ENCODE measurements around the gene PSAP.

DNA sequence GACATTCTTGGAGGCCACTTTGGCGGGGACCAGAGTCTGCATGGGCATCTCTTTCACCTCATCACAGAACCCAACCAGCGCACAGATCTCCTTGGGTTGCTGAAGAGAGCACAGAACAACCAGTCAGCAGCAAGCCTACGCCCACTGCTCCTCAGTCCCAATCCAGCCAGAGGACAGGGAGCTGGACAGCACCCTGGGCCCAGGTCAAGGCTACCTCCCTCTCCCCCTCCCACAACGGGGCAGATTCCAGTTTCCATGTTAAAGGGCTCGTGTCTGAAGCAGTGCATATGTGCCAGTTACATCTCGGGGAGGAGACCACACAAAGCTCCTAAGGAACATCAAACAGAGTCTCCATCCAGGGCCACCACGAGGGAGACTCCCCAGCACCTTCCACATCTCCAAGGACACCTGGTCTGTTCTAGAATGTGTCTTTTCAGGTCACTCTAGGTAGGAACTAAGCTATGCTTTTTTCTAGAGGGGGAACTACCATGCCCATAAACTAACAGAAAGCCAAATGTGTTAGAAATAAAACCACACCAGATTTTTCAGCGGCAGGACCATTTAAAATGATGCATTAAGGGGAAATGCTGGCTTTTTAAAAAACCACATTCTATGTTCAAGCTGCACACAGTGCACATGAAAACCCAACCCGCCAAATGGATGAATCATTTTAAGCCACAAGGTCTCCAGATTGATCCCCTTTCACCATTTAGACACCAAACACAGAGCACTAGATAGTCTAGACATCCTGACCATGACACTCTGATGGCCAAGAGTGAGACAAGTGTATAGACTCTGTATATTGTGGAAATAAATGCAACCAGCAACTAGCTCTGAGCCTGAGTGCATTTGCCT, 28.9 kb downstream of the PSAP start:
- TF ChIP-seq POLR2A (IDR thresholded peaks at IDR 0.05) (no peak), CTCF (IDR thresholded peaks at IDR 0.05) (no peak)

Data from right lobe of liver (tissue), 4 donors.